Esophagus squamous epithelium (tissue), 4 donors: ENCODE data around the gene RBM20.

Experiments used
- CTCF ChIP-seq, 6 experiments: fragments of 450-650 bp in 4 of 6; fragments of 200-600 bp in 2 of 6; sonication (generic) in 2 of 6; IDR thresholded peaks; one replicate each; pipeline ENCODE4 v1.5.1; 2016 to 2019; ENCODE audit warnings: antibody characterized with exemption in 6 of 6, mild to moderate bottlenecking in 4 of 6, moderate library complexity in 4 of 6
- POLR2A ChIP-seq, 4 donors: fragments of 450-650 bp; IDR thresholded peaks; one replicate each; pipeline ENCODE4 v1.6.1; 2017; ENCODE audit warnings: antibody characterized with exemption in 4 of 4, mild to moderate bottlenecking in 4 of 4, moderate library complexity in 3 of 4

- no peak for TF ChIP-seq CTCF (IDR thresholded peaks at IDR 0.05)
- TF ChIP-seq POLR2A (IDR thresholded peaks at IDR 0.05): no peak
Measured at GRCh38 chr10:110822035-110822711, 178.0 kb downstream of the RBM20 start.
